Measurements from ENCODE around the gene PDE10A.

Gene PDE10A

DNA sequence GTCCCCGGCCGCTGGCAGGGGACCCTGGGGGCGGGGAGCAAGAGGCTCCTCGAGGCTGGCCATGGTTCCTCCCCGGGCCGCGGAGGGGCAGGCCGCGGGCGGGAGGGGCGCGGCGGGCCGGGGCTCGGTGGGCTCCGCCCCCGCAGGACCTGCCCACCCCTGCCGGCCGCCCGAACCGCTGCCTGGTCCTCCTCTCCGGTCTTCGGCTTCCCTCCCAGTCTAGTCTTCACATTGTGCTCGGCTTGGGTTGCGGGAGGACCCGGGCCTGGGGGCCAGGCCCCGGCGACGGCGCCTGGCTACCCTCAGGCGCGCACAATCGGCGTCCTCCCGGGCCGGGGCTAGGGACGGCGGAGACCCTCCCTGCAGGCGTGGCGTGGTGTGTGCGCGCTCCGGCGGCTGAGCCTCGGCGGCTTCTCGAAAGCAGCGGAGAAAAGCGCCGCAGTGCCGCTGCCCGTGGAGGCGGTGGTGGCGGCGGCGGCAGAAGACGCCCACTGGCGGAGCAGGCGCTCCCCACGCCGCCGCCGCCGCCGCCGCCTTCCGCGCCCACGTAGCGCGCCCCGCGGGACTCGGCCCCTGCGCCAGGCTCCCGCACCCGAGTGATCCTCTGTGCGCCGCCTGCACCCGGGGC is at the start of gene PDE10A:
PDE10A (minus strand) TSS at position 493 of the 628 bp plus-strand sequence; CDS start at position 63, 430 bp downstream.
- no peak for DNase-seq (ENCODE audit: low read depth in 2 of 2, low spot score in 1 of 2)

DNA sequence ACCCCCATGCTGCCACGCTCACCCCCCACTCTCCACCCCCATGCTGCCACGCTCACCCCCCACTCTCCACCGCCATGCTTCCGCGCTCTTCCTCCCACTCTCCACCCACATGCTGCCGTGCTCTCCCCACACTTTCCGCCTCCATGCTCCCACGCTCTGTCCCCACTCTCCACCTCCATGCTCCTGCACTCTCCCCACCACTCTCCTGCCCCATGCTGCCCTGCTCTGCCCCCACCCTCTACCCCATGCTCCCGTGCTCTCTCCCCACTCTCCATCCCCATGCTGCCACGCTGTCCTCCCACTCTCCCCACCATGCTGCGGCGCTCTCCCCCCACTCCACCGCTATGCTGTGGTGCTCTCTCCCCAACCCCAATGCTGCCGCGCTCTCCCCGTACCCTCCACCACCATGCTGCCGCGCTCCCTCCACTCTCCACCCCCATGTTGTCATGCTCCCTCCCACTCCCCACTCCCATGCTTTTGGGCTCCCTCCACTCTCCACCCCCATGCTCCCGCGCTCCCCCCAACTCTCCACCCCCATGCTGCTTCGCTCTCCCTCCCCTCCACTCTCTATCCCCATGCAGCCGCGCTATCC is 46.0 kb upstream of the PDE10A start:
- DNase-seq (ENCODE audit: low read depth in 2 of 2, low spot score in 1 of 2) = no peak

DNA sequence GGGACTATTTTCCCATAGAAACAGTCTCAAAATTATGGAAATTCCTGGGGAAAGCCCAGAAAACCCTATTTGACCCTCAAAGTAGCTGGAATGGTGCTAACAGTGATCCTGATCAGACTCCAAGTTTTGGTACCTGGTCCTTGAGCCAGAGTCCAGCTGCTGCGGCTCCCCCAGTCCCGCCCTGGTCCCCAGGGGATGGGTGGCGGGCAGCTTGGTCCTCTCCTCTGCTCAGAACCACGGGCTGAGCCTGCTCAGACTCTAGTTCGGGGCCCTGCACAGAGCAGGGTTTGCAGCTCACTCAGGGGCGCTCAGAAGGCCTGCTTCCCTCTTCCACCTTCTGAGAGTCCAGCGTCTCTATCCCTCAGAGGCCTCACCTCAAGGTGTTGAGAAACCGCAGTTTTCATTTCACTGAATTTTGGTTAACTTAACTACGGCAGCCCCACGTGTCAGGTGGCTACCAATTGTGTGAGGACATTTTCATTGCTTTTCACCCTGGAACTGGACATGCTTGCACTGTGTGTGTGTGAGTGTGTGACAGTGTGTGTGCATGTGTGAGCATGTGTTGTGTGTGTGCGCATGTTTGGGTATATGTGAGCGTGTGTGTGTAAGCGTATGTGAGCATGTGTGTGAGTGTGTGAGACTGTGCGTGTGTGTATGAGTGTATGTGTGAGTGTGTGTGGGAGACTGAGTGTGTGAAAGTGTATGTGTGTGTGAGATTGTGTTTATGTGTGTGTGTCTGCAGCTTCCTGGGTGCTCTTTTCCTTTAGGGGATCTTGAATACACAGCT is 44.2 kb upstream of the PDE10A start:
- DNase-seq (ENCODE audit: low read depth in 2 of 2, low spot score in 1 of 2) = no peak

DNA sequence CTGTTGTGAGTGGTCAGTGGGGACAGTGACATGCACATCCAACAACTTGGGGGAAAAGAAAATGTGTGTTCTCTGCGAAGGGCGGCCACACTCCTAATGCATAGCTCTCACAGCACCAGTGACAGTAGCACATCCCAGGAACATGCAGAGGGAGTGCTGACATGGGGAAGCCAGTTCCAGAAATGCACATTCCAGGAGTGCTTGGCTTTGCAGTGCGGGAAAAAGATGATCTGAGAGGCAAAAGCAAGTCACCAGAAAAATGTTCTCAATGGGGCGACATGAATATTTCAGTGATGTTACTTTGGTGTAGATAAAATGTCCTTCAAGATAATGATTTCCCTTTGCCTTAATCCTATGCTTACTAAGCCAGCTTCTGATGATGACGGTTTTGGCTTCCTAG is 42.9 kb upstream of the PDE10A start:
- DNase-seq (ENCODE audit: low read depth in 2 of 2, low spot score in 1 of 2) = no peak

DNA sequence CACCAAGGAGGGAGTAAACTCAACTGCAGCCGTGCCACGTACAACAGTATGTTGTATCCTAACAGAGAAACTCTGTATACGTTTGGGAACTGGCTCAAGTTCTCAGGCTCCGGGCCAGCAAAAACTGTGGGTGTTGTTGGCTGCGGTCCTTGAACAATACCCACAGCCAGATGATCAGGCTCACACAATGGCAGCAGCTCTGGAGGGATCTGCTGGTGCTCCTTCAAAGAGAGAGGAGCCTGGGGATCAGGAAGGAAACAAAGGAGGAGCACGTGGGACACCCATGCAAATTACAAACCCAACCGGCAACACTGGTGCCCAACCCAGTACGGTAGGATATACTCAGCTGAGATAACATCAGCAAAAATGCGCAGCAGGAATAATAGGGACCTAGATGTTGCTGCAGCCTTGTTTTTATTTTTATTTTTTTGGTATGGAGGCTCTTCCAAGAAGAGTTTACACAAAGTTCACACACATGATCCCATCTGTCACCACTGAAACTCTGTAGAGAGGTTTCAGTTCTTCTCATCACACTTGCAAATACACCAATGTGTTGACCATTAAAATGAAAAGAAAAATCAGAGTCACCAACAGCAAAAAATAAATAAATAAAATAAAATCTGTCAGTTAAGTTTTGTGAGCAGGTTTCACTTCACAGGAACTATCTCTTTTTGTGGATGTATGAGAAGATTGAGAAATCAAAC is 41.2 kb upstream of the PDE10A start:
- DNase-seq (ENCODE audit: low read depth in 2 of 2, low spot score in 1 of 2) = no peak

DNA sequence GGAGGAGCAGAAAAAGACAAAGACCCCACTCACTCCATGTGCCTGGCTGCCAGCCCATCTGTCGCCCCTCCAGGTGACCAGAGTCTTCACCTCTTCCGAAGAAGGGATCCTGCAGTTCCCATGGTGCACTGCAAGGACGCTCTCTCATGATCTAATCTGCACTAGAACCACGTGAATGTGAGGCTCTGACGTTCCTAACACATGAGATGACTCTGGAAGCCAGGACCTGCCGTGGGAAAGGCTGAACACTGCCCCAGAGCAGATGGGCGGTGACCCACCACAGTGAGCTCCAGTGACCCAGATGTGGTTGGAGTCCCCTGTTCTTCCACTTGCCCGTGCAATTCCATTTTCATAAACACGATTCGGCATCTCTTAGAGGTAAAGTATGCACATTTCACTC is 39.6 kb upstream of the PDE10A start:
- DNase-seq (ENCODE audit: low read depth in 2 of 2, low spot score in 1 of 2) = no peak

DNA sequence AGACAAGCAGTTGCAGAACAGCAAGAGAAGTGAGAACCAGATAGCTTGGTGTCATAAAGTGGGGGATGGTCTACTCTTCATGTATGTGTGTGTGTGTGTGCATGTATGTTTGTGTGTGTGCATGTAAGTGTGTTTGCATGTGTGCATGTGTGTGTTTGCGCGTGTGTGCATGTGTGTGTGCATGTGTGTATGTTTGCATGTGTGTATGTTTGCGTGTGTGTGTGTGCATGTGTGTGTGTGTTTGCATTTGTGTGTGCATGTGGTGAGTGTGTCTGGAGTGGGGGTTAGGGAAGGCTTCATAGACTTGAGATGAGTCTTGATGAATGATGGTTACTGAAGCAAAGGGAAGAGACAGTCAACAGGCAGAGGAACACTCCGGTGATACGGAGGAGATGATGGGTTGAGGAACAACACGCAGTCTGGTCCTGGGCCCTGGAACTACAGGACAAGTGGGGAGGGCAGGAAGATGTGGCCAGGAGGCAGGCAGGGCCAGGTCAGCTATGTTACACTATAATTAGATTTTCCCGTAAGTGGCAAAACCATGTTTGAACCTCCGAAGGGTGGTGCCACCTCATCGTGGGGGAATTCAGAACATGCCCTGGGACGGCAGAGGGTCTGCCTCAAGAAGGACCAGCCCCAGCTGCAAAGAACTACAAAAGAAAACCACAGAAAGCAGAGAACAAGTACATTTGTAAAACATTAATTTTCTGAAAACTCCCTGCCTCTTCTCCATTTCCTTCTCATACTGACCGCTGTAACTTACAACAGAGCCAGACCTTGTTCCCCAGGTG is 38.7 kb upstream of the PDE10A start:
- no peak for DNase-seq (ENCODE audit: low read depth in 2 of 2, low spot score in 1 of 2)

DNA sequence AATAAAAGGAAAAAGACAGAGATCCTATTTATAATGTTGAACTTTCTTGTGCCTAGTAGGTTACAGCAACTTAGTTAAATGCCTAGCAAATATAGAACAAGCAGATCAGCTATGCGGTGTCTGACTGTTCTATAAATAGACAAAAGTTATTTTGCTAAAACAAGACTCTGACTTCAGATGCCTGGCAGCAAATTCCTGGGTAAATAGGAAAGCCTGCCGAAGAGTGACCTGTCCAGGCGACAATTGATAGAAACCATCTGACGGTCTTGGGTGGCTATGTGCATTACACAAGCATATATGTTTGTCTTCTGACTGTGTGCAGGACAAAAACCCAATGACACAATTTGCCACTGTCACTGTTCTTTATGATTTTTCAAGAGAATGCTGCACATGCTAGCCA is 38.0 kb upstream of the PDE10A start:
- no peak for DNase-seq (ENCODE audit: low read depth in 2 of 2, low spot score in 1 of 2)

DNA sequence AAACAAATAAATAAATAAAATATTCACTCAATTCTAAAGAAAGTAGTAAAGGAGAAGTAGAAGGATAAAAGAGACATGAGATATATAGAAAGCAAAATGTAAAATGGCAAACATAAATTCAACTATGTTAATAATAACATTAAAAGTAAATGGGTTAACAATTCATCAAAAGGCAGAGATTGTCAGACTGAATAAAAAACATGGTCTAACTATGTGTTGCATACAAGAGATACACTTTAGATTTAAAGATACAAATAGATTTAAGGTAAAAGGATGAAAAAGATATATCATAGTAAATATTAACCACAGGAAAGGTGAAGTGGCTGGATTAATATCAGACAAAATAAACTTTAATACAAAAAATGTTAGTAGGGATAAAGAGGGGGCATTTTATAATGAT is 35.8 kb upstream of the PDE10A start:
- DNase-seq (ENCODE audit: low read depth in 2 of 2, low spot score in 1 of 2) = no peak

DNA sequence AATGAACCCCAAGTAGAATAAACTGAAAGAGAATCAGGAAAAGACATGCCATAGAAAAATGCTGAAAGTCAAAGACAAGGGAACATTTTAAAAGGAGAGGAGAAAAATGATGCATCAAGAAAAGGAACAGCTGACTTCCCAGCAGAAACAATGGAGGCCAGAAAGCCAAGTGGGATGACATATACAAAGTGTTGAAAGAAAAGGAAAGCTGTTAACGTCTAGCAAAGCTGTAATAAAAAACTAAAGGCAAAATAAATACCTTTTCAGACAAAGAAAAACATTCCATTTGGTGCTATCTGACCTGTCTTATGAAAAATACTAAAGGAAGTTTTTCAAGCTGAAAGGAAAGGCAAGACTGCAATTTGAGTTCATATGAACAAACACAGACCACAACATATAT is 34.1 kb upstream of the PDE10A start:
- no peak for DNase-seq (ENCODE audit: low read depth in 2 of 2, low spot score in 1 of 2)

DNA sequence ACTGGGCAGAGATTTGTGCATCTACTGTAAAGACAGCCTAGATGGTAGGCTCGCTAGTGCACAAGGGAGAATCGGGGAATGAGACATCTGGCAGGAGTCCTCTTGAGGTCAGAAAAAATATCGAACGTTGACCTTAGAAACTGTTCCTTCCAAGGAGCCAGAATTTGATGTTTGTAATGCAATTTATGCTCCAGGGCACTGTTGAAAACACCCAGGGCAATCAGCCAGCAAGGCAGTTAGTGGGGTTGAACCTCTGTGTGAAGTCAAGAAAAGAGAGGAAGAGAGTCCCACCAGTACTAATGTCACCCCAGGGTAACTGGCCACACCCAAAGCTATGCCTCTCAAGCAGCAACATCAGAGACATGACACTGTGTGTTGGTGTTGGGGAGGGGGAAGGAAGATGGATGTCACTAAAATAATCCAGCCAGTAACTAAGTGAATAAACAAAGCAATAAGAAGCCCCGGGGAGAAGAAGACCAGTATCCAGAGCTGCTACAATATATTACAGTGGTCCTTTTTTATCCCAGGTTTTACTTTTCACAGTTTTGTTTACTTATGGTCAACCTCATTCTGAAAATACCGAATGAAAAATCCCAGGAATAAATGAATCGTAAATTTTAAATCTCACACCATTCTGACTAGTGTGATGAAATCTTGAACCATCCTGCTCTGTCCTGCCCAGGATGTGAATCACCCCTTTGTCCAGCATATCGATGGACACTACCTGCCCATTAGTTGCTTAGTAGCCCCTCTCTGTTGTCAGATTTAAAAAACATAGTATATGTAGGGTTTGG is 32.9 kb upstream of the PDE10A start:
- no peak for DNase-seq (ENCODE audit: low read depth in 2 of 2, low spot score in 1 of 2)

DNA sequence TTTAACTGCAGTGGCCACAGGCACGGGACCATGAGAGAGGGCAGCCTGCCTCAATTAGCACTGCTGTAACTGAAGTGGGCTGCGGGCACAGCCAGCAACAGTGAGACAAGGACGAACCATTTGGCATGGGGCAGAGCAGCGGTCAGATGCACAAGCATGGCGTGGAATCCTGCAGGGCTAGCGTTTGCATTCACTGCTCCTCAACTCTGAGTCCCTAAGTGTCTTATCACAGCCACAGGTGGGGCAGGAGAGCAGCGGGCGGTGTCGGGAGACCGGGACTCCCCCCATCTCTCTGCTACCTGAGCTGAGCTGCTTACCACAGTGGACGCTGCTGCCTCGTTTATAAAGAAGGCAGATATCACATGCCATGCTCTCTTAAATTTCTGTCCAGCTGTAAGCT is 31.3 kb upstream of the PDE10A start:
- DNase-seq (ENCODE audit: low read depth in 2 of 2, low spot score in 1 of 2) = no peak

DNA sequence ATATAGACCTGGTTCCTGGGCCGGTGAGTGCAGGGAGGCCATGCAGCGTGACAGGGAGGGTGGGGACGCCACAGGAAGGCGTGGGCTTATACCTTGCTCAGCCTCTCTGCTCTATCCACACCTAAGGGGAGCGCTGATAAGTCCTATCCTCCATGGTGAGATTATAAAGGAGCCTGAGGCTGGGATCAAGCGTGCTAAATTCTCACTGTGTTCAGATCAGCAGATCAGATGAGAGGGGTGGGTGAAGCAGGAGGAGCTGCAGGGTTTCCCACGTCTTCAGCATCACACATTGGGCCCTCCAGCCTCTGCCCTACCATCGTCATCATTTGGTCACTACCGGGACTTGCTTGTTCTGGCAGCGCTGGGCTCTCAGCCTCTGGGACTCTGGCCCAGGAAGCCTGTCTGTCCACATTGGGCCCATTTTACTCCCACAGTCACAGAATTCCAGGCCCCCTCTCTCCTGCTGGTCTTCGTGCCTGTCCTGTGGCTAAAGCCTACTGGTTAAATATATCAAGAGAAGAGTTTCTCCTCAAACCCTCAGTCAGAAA is 29.1 kb upstream of the PDE10A start:
- no peak for DNase-seq (ENCODE audit: low read depth in 2 of 2, low spot score in 1 of 2)

DNA sequence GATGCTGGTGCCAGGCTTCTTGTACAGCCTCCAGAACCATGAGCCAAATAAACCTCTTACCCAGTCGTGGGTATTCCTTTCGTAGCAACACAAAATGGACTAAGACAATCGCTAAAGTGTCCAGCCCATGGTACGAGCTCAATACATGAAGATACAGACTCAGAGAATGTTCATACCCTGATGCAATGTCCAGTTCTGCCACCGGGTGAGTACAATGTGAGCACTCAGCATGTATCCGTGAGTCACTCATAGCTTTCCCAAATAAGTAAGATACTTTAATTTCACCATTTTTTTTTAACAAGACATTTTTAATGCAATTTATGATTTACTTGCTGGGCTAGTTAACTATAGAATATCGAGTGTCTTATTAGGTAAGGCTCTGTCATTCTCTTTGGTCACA is 26.7 kb upstream of the PDE10A start:
- no peak for DNase-seq (ENCODE audit: low read depth in 2 of 2, low spot score in 1 of 2)

DNA sequence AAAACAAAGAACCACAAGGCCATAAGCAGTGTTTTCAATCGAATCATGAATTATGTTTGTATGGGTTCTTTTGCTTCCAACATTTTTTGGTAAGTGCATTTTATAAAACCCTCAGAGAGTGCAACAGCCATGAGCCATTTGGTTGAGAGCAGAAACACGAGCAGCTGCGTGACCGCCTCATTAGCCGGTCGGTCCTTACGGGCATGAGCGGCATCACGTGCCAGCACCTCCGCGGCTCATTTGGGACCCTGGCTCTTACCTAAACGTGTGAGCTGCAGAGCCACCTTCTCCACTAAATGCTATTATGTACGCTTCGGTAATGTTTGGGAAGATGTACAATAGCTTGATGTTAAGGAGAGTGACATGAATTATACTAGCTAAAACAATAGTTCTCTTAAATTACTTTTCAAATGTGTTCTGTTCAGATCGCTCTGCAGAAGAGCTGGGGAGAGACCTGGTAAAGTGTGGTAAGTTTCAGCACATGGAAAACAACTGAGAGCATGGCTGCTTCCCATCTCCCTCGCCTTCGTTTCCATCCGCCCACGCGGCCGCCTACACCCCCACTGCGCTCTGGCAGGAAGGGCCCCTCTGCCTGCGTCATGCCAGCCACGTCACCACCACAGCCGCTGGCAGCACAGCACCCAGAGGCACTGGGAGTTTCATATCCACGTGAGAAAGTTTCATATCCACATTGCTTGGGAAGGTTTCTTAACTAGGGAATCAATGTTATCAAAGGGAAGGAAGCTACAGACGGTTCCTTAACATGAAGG is 23.7 kb upstream of the PDE10A start:
- DNase-seq (ENCODE audit: low read depth in 2 of 2, low spot score in 1 of 2) = no peak

DNA sequence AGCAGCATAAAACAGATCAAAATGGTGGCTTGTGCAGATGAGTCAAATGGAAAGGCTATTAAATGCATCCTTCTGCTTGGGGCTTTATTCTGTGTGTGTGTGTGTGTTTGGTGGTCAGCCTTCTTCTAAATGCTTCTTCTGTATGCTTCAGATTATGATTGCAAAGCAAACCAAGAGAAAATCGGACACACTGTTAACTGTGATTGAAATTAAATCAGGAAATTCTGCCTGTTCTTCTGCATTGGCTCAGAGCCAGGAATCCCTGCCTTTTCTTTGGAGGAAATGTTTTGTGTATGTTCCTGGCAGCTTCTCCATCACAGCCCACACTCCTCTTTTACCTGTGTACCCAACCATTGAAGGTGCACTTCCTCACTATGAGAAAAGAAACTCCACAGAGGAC is 22.3 kb upstream of the PDE10A start:
- DNase-seq (ENCODE audit: low read depth in 2 of 2, low spot score in 1 of 2) = no peak

DNA sequence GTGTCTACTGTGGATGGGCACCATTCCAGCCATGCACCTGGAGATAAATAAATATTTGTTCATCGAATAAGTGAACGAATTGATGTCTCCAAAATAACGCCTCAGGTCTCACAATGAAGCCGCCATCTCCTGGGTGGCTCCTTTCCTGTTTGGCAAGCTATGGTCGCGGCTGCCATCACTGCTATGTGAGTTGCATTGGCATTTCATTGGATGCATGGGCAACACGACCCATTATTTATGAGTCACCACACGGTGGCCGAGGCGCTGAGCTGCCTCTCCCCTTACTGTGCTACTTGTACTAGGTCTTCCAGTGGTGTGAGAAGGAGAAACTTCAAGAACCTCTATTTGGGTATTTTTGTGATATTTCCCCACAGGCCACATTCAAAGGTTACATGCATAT is 21.3 kb upstream of the PDE10A start:
- DNase-seq (ENCODE audit: low read depth in 2 of 2, low spot score in 1 of 2) = no peak

DNA sequence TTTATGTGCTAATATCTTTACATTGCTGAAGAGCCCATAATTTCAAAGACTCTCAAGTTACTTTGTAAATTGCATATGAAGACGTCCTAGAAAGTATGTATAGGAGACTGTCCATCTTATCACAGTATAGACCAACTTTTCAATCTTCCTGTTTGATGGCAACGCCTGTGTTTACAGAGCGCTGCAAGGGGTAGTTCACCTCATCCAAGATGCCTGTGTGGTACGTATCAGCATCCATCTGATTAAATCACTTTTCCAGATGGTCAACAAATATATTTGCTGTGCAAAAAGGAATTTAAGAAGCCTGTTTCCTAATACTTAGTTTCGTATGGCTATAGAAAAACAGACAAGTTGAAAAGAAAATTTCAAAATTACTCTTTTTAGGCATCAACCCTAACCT is 17.9 kb upstream of the PDE10A start:
- DNase-seq (ENCODE audit: low read depth in 2 of 2, low spot score in 1 of 2) = no peak

DNA sequence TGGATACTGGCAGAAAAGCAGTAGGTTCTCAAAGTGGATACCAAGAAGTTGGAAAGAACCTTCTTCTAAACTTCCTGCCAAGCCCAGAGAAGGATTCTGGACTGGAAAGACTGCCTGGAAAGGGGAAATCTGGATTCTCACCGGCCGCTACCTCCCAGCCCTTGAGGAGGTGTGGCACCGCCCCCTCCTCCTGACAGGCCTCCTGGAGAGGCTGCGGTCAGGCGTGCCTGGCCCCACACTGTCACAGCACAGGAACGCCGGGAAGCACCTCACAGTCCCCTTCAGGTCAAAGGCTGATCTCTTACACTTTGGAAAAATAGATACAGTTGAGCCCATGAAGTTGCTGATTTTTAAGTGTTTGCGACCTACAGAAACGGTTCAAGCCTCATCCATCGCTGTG is 16.3 kb upstream of the PDE10A start:
- DNase-seq (ENCODE audit: low read depth in 2 of 2, low spot score in 1 of 2) = no peak

Measured in stimulated activated CD8-positive, alpha-beta memory T cell treated with anti-CD3 and anti-CD28 coated beads, Interleukin-4, amount 100 ng/mL, for 1 hour (primary cell).